NT2/D1 (cell line): ENCODE data around the gene IZUMO1.

ENCODE experiments used
- SUZ12 ChIP-seq: IDR thresholded peaks from 2 replicates; pipeline ENCODE4 v1.6.1; 2011; ENCODE audit not compliant: insufficient read length, insufficient read depth; ENCODE audit errors: extremely low read depth
- YY1 ChIP-seq: IDR thresholded peaks from 2 replicates; pipeline ENCODE4 v1.6.1; 2011; ENCODE audit not compliant: insufficient read length, insufficient read depth
- ZNF274 ChIP-seq: IDR thresholded peaks from 2 replicates; pipeline ENCODE4 v1.6.1; 2011; ENCODE audit warnings: mild to moderate bottlenecking, low read depth, low read length

DNA sequence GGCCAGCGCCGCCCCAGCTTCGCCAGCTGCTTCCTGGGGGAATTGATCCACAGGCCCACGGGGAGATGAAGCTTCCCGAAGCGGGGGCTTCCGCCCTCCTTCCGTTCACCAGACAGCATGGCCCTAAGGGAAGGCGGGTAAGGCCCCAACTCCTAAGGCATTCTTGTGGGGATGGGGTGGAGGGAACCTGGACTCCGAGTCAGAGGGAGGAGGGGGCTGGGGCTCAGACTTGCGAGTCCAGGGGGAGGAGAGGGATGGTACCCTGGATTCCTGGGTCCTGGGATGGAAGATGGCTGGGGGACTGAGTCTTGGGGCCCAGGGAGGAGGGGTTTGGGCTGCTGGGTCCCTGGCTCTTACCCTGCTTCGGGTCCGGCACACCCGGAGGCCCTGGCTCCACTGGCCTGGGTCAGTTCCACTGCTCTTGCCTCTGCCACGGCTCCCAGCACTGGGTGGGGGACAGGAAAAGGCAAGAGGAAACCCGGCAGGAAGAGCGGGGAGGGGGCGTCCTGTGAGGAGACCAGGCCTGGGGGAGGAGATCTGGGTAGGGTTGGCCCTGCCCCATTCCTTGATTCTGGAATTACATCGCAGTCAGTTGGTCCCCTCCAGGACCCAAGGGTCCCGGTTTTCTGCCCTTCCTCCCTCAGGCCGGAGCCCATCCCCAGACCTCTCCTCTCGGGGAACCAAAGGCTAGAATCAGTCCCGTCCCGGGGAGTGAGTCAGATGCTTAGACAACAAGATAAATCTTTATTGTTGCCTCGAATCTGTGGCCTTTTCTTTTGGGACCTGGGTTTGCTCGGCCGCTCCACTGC lies 6.3 kb downstream of the IZUMO1 start, which contains the start of gene RASIP1:
- TF ChIP-seq YY1 = no peak
- TF ChIP-seq ZNF274 = no peak
- no peak for TF ChIP-seq SUZ12
